ENCODE data around the gene B4GALT2.

GRCh38 chr1:43958351-43959255 lies 20.4 kb upstream of the B4GALT2 start:
- TF ChIP-seq CTCF (IDR thresholded peaks at IDR 0.05) (no peak), POLR2A (IDR thresholded peaks at IDR 0.05) (no peak)
